Subcutaneous abdominal adipose tissue (tissue), 5 donors: ENCODE results near the gene KIF15.
A peak's percentile ranks its signal among the peaks of the same experiment; 100 is the strongest.
"Not testable (repeated sequence)": the region's sequence is repeated elsewhere in the genome, so short reads cannot be mapped to it uniquely, and the experiment has no call there.

ENCODE experiments used
- H3K27ac ChIP-seq: one replicate; pipeline ENCODE4 v1.7.0; 2013; ENCODE audit warnings: low read depth, mild to moderate bottlenecking, inconsistent platforms, low read length, moderate library complexity
- H3K27me3 ChIP-seq, 5 donors: one replicate each; pipeline ENCODE4 v1.7.0; 2013; ENCODE audit warnings: low read length in 5 of 5, inconsistent platforms in 1 of 5; ENCODE audit not compliant: control insufficient read depth in 5 of 5, insufficient read depth in 4 of 5
- H3K36me3 ChIP-seq, 5 donors: one replicate each; pipeline ENCODE4 v1.7.0; 2013; ENCODE audit warnings: low read length in 5 of 5; ENCODE audit not compliant: control insufficient read depth in 5 of 5, insufficient read depth in 5 of 5
- H3K4me1 ChIP-seq, 5 donors: one replicate each; pipeline ENCODE4 v1.7.0; 2013; ENCODE audit warnings: low read length in 5 of 5, mild to moderate bottlenecking in 3 of 5, moderate library complexity in 1 of 5; ENCODE audit not compliant: control insufficient read depth in 5 of 5, insufficient read depth in 5 of 5
- H3K4me3 ChIP-seq, 5 donors: one replicate each; pipeline ENCODE4 v1.7.0; 2013; ENCODE audit warnings: low read length in 5 of 5, low read depth in 1 of 5
- H3K9ac ChIP-seq, 5 donors: one replicate each; pipeline ENCODE4 v1.7.0; 2013; ENCODE audit warnings: low read length in 5 of 5, mild to moderate bottlenecking in 4 of 5, moderate library complexity in 3 of 5
- H3K9me3 ChIP-seq, 5 donors: one replicate each; pipeline ENCODE4 v1.7.0; 2013; ENCODE audit warnings: low read length in 5 of 5; ENCODE audit not compliant: control insufficient read depth in 5 of 5
- donor health status: healthy.
- donor health status: healthy.
- donor health status: healthy.
- donor health status: healthy.
- donor health status: healthy.

KIF15 gene

GRCh38 chr3:44842376-44842775 lies 80.8 kb downstream of the KIF15 start:
- H3K36me3 ChIP-seq = no peaks in the 10 kb centered on the region
- H3K9ac ChIP-seq = no peak overlapping the region
- H3K4me1 ChIP-seq = no peaks in the 10 kb centered on the region
- H3K4me3 ChIP-seq = no peak overlapping the region
- H3K27me3 ChIP-seq = no peaks in the 10 kb centered on the region
- no peak overlapping the region for H3K27ac ChIP-seq
- H3K9me3 ChIP-seq = peaks cover 0 to 2% (median 0%) of the 10 kb centered on the region in 5 donors

GRCh38 chr3:44845528-44846520 lies 84.2 kb downstream of the KIF15 start:
- Histone ChIP-seq H3K27ac (no peak overlapping the region), H3K4me1 (peaks cover 0 to 9% (median 0%) of the 10 kb centered on the region in 5 donors), H3K4me3 (no peak overlapping the region), H3K9ac (no peak overlapping the region), H3K9me3 (no peaks in the 10 kb centered on the region), H3K27me3 (no peaks in the 10 kb centered on the region), H3K36me3 (no peaks in the 10 kb centered on the region)

GRCh38 chr3:44848634-44849033 lies 87.0 kb downstream of the KIF15 start:
- no peak overlapping the region for H3K4me3 ChIP-seq
- H3K9ac ChIP-seq = peak overlapping the region in 1 of 5 donors; percentile 25
- no peaks in the 10 kb centered on the region for H3K36me3 ChIP-seq
- H3K9me3 ChIP-seq = peaks cover 0 to 2% (median 0%) of the 10 kb centered on the region in 5 donors
- H3K4me1 ChIP-seq = peaks cover 0 to 9% (median 0%) of the 10 kb centered on the region in 5 donors
- no peak overlapping the region for H3K27ac ChIP-seq
- H3K27me3 ChIP-seq = no peaks in the 10 kb centered on the region

GRCh38 chr3:44856663-44857062 lies 95.1 kb downstream of the KIF15 start:
- not testable (repeated sequence) for H3K36me3 ChIP-seq, H3K4me1 ChIP-seq, H3K27ac ChIP-seq, H3K9ac ChIP-seq, H3K27me3 ChIP-seq, H3K4me3 ChIP-seq
- H3K9me3 ChIP-seq = peaks cover 0 to 11% (median 2%) of the 10 kb centered on the region in 5 donors

GRCh38 chr3:44860117-44860516 lies 98.5 kb downstream of the KIF15 start:
- Histone ChIP-seq H3K4me1 (peaks cover 2 to 14% (median 13%) of the 10 kb centered on the region in 5 donors), H3K4me3 (no peak overlapping the region), H3K36me3 (peaks cover 0 to 6% (median 0%) of the 10 kb centered on the region in 5 donors), H3K27ac (no peak overlapping the region), H3K27me3 (no peaks in the 10 kb centered on the region), H3K9ac (no peak overlapping the region), H3K9me3 (peaks cover 0 to 11% (median 0%) of the 10 kb centered on the region in 5 donors)

GRCh38 chr3:44861412-44862225 lies 100.0 kb downstream of the KIF15 start, which contains the start of gene TMEM42:
Gene TMEM42, plus strand, starts transcription at chr3:44861912. Its CDS starts 13 bp downstream, at chr3:44861925.
- Histone ChIP-seq H3K4me1 (peaks cover 2 to 14% (median 13%) of the 10 kb centered on the region in 5 donors), H3K4me3 (peak within 1 kb of the TSS; percentile 80 to 93 (median 85)), H3K36me3 (peaks cover 0 to 9% (median 5%) of the 10 kb centered on the region in 5 donors), H3K27ac (peak within 1 kb of the TSS; percentile 84), H3K9ac (peak within 1 kb of the TSS; percentile 75 to 96 (median 87)), H3K9me3 (peaks cover 0 to 5% (median 0%) of the 10 kb centered on the region in 5 donors), H3K27me3 (no peaks in the 10 kb centered on the region)

- H3K4me3 ChIP-seq = peak overlapping the region; percentile 80 to 93 (median 85)
- peaks cover 2 to 14% (median 13%) of the 10 kb centered on the region in 5 donors for H3K4me1 ChIP-seq
- H3K9ac ChIP-seq = peak overlapping the region; percentile 75 to 96 (median 87)
- peaks cover 0 to 9% (median 5%) of the 10 kb centered on the region in 5 donors for H3K36me3 ChIP-seq
- H3K27me3 ChIP-seq = no peaks in the 10 kb centered on the region
- H3K9me3 ChIP-seq = peaks cover 0 to 2% (median 0%) of the 10 kb centered on the region in 5 donors
- H3K27ac ChIP-seq = peak overlapping the region; percentile 61
Measured at GRCh38 chr3:44862226-44862637, 100.6 kb downstream of the KIF15 start.

GRCh38 chr3:44865272-44866035 lies 103.9 kb downstream of the KIF15 start:
- H3K27me3 ChIP-seq = no peaks in the 10 kb centered on the region
- no peak overlapping the region for H3K9ac ChIP-seq
- no peaks in the 10 kb centered on the region for H3K9me3 ChIP-seq
- H3K27ac ChIP-seq = no peak overlapping the region
- H3K4me1 ChIP-seq = peaks cover 2 to 14% (median 13%) of the 10 kb centered on the region in 5 donors
- H3K36me3 ChIP-seq = peaks cover 0 to 9% (median 5%) of the 10 kb centered on the region in 5 donors
- H3K4me3 ChIP-seq = no peak overlapping the region

GRCh38 chr3:44867421-44868111 lies 106.0 kb downstream of the KIF15 start:
- H3K4me3 ChIP-seq = no peak overlapping the region
- H3K9me3 ChIP-seq = no peaks in the 10 kb centered on the region
- peaks cover 0 to 9% (median 5%) of the 10 kb centered on the region in 5 donors for H3K36me3 ChIP-seq
- no peak overlapping the region for H3K9ac ChIP-seq
- no peaks in the 10 kb centered on the region for H3K27me3 ChIP-seq
- no peak overlapping the region for H3K27ac ChIP-seq
- peaks cover 0 to 3% (median 3%) of the 10 kb centered on the region in 5 donors for H3K4me1 ChIP-seq
